GM12874 (cell line): ENCODE measurements around the gene MUC5B.

Source experiments
- CTCF ChIP-seq: IDR thresholded peaks from 2 replicates; pipeline ENCODE4 v1.5.1; 2011; ENCODE audit warnings: low read depth, mild to moderate bottlenecking, control low read depth, low read length, moderate library complexity; ENCODE audit not compliant: insufficient read depth

MUC5B gene

GRCh38 chr11:1226986-1227550 is 4.2 kb downstream of the MUC5B start:
- TF ChIP-seq CTCF = no peak

- no peak for TF ChIP-seq CTCF
These were observed 4.8 kb downstream of the MUC5B start for GRCh38 chr11:1227551-1228100.

- no peak for TF ChIP-seq CTCF
These were observed 5.4 kb downstream of the MUC5B start for GRCh38 chr11:1228101-1228821.

DNA sequence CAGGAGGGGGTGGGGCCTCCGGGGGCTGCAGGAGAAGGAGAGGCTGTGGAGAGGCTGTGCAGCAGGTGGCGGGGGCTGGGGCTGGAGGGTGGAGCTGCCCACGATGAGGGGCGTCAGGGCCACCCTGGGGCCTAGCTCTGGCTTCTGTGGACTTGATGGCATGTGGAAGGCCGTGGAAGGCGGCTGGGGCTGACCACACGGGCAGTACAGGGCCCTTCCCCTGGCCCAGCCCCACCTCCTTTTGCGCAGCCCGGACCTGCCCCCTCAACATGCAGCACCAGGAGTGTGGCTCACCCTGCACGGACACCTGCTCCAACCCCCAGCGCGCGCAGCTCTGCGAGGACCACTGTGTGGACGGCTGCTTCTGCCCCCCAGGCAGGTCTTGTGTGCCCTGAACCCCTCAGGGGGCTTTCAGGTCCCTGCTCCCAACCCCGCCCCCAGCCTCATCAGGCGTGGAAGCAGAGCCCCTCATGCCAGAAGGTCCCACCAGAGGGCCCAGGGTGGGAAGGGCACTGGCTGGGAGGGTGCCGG is 6.1 kb downstream of the MUC5B start:
- no peak for TF ChIP-seq CTCF

DNA sequence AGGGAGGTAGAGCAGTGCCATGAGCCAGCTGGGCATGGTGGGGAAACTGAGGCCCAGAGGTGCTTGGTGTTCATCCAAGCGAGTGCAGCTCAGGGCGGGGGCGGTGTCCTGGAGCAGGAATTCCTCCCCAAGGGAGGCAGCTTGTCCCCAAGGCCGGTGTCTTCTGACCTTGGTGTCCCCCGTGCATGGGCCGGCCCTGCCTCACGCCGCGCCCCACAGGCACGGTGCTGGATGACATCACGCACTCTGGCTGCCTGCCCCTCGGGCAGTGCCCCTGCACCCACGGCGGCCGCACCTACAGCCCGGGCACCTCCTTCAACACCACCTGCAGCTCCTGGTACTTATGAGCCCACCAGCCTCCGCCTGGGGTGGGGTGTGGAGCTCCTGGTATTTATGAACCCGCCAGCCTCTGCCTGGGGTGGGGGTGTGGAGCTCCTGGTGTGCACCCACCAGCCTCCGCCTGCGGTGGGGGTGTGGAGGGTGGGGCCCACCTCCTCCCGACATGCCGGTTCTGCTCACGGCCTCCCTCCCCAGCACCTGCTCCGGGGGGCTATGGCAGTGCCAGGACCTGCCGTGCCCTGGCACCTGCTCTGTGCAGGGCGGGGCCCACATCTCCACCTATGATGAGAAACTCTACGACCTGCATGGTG is 6.7 kb downstream of the MUC5B start:
- no peak for TF ChIP-seq CTCF

DNA sequence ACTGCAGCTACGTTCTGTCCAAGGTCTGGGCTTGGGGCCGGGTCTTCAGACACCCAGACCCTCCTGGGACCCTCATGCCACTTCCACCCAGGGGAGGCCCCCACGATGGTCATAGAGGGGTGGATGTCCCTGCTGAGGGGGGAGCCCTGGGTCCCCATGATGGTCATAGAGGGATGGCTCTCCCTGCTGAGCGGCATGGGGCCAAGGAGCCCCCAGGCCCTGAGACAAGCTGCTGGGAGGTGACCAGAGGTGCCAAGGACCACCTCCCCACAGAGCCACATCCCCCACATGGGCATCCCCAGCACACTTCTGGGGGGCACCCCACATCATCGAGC is 7.2 kb downstream of the MUC5B start:
- no peak for TF ChIP-seq CTCF

DNA sequence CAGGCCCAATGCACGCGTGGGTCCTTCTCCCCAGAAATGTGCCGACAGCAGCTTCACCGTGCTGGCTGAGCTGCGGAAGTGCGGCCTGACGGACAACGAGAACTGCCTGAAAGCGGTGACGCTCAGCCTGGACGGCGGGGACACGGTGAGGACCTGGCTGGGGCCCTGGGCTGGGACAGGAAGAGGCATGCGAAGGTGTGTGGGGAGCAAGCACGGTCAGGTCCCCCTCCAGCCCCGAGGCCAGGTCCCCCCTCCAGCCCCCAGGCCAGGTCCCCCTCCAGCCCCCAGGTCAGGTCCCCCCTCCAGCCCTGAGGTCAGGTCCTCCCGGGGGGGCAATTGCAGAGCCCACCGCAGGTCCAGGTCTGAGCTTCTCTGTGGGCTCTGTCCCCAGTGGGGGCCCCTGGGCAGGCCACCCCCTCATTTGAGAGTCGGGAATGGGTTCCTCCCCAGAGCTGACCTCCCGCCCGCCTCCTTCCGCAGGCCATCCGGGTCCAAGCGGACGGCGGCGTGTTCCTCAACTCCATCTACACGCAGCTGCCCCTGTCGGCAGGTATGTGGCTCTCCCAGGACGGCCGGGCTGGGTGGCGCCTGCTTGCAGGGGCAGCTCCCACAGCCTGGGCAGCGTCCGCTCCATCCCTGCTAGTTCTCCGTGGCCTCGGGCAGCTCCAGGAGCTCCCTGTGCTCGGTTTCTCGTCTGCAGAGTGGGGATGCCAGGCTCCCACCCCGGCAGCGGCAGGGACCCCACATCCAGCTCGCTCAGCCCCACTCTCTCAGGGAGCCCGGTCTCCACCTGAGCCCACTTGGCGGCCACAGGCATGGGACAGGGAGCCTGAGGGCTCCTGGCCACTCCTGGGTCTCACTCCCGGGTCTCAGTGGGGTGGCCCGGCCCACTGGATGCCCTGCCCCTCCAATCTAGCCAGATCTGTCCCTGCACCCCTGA is 7.9 kb downstream of the MUC5B start:
- no peak for TF ChIP-seq CTCF
